Activated CD8-positive, alpha-beta T cell treated with anti-CD3 and anti-CD28 coated beads for 36 hours (primary cell): ENCODE data around the gene DDX51. TPM values are rescaled to one million over a fixed set of nuclear protein-coding genes. Genes with fewer than 3 reads are reported as not detected.

ENCODE experiments used
- ATAC-seq: fragments of 200-7000 bp; cut with Tn5 transposase; one replicate; pipeline ENCODE4 v1.10.0; 2021; ENCODE audit warnings: mild to moderate bottlenecking, moderate library complexity
- CTCF ChIA-PET: fragments of 350-600 bp; sonication (Branson Sonifier 250); formaldehyde crosslinking; loops from one replicate; lab custom pipeline; 2021; ENCODE audit warnings: antibody characterized with exemption; lab: Charles Lee
- POLR2A ChIA-PET: fragments of 350-600 bp; sonication (Branson Sonifier 250); formaldehyde crosslinking; loops from one replicate; lab custom pipeline; 2021; ENCODE audit warnings: antibody characterized with exemption; lab: Charles Lee
- DNase-seq: peaks from one replicate; pipeline ENCODE4 v3.0.0-alpha.2; 2020
- H3K27ac Mint-ChIP-seq: one replicate; pipeline ENCODE4 v1.8.0; 2021; ENCODE audit warnings: mild to moderate bottlenecking, mixed read lengths
- H3K27me3 Mint-ChIP-seq: one replicate; pipeline ENCODE4 v1.8.0; 2021; ENCODE audit warnings: mixed read lengths
- H3K36me3 Mint-ChIP-seq: one replicate; pipeline ENCODE4 v1.8.0; 2021; ENCODE audit warnings: low read depth, mixed read lengths
- H3K4me1 Mint-ChIP-seq: one replicate; pipeline ENCODE4 v1.8.0; 2021; ENCODE audit warnings: low read depth, mixed read lengths
- H3K4me3 Mint-ChIP-seq: one replicate; pipeline ENCODE4 v1.8.0; 2021; ENCODE audit warnings: mild to moderate bottlenecking, moderate library complexity, mixed read lengths
- H3K9me3 Mint-ChIP-seq: one replicate; pipeline ENCODE4 v1.8.0; 2021; ENCODE audit warnings: mixed read lengths
- CTCF ChIP-seq: fragments of 200-600 bp; IDR thresholded peaks from one replicate; pipeline ENCODE4 v1.8.0; 2022; ENCODE audit warnings: antibody characterized with exemption, mild to moderate bottlenecking
- intact Hi-C: fragments of 100-400 bp; cut with micrococcal nuclease; formaldehyde crosslinking; loops from one replicate; pipeline ENCODE4 v1.10.0; 2022
- total RNA-seq, 2 experiments: library from RNA; stranded (reverse); gene quantifications; one replicate each; pipeline ENCODE4 v1.2.3, GENCODE V29; 2021

DDX51 gene
- total RNA-seq, 2 experiments from 2014 or later: 24.1 to 25.5 TPM

GRCh38 chr12:132182711-132183365 is 38.7 kb upstream of the DDX51 start:
- H3K27me3 Mint-ChIP-seq: no peaks in the 10 kb centered on the region
- no peak for ATAC-seq
- no peak for TF ChIP-seq CTCF
- no peaks in the 10 kb centered on the region for H3K9me3 Mint-ChIP-seq
- POLR2A ChIA-PET: interaction anchor here (0.7 to 1.2 kb wide), 2 partner anchors 375 to 439 kb away, joined by 3 read pairs; no protein-coding TSS in a partner anchor
- no peak overlapping the region for H3K27ac Mint-ChIP-seq
- no peak for DNase-seq
- H3K4me1 Mint-ChIP-seq: peaks cover 32% of the 10 kb centered on the region
- intact Hi-C loops: no loop called here
- no peaks in the 10 kb centered on the region for H3K36me3 Mint-ChIP-seq
- no peak overlapping the region for H3K4me3 Mint-ChIP-seq
- CTCF ChIA-PET: interaction anchor here (1.0 kb wide), 1 partner anchor 29 kb away, joined by 3 read pairs; no protein-coding TSS in a partner anchor

GRCh38 chr12:132182206-132182710 is 38.1 kb upstream of the DDX51 start:
- peaks cover 28% of the 10 kb centered on the region for H3K4me1 Mint-ChIP-seq
- DNase-seq: no peak
- no peak overlapping the region for H3K4me3 Mint-ChIP-seq
- intact Hi-C loops: no loop called here
- H3K27ac Mint-ChIP-seq: no peak overlapping the region
- no peaks in the 10 kb centered on the region for H3K9me3 Mint-ChIP-seq
- ATAC-seq: no peak
- CTCF ChIA-PET: no interaction called here
- no peaks in the 10 kb centered on the region for H3K27me3 Mint-ChIP-seq
- no peak for TF ChIP-seq CTCF
- POLR2A ChIA-PET: interaction anchor here (0.7 to 1.2 kb wide), 2 partner anchors 376 to 440 kb away, joined by 3 read pairs; no protein-coding TSS in a partner anchor
- H3K36me3 Mint-ChIP-seq: no peaks in the 10 kb centered on the region

- H3K27me3 Mint-ChIP-seq: no peaks in the 10 kb centered on the region
- ChIA-PET POLR2A (no interaction called here), CTCF (no interaction called here)
- no peaks in the 10 kb centered on the region for H3K9me3 Mint-ChIP-seq
- ATAC-seq: no peak
- DNase-seq: no peak
- no peak overlapping the region for H3K27ac Mint-ChIP-seq
- H3K36me3 Mint-ChIP-seq: no peaks in the 10 kb centered on the region
- intact Hi-C loops: no loop called here
- no peak for TF ChIP-seq CTCF
- no peak overlapping the region for H3K4me3 Mint-ChIP-seq
- peaks cover 23% of the 10 kb centered on the region for H3K4me1 Mint-ChIP-seq
These were observed 37.6 kb upstream of the DDX51 start for GRCh38 chr12:132181570-132182200.

GRCh38 chr12:132180648-132181546 is 36.8 kb upstream of the DDX51 start:
- Mint-ChIP-seq H3K36me3 (no peaks in the 10 kb centered on the region), H3K4me1 (peaks cover 16% of the 10 kb centered on the region), H3K27ac (no peak overlapping the region), H3K4me3 (no peak overlapping the region), H3K9me3 (no peaks in the 10 kb centered on the region), H3K27me3 (no peaks in the 10 kb centered on the region)
- no peak for TF ChIP-seq CTCF
- DNase-seq: no peak
- ATAC-seq: no peak
- POLR2A ChIA-PET: no interaction called here
- intact Hi-C loops: no loop called here
- CTCF ChIA-PET: no interaction called here
